Lung microvascular endothelial cell (primary cell): Measurements from ENCODE around the gene SLC35G4. TPM values are rescaled to one million over a fixed set of nuclear protein-coding genes. Genes with fewer than 3 reads are reported as not detected.
"Not testable (repeated sequence)": the region's sequence is repeated elsewhere in the genome, so short reads cannot be mapped to it uniquely, and the experiment has no call there.

Source experiments
- DNase-seq, 2 donors: peaks; one replicate each; pipeline versions ENCODE4 v3.0.0 to v3.0.0-alpha.2; 2010; ENCODE audit warnings: low read depth in 2 of 2
- total RNA-seq: library from RNA; depleted of rRNA; stranded (reverse); fragments of >200 nt; gene quantifications from 2 replicates; pipeline ENCODE4 v1.2.1, GENCODE V29; 2014

Gene SLC35G4
- not detected in 2 replicates for total RNA-seq

DNA sequence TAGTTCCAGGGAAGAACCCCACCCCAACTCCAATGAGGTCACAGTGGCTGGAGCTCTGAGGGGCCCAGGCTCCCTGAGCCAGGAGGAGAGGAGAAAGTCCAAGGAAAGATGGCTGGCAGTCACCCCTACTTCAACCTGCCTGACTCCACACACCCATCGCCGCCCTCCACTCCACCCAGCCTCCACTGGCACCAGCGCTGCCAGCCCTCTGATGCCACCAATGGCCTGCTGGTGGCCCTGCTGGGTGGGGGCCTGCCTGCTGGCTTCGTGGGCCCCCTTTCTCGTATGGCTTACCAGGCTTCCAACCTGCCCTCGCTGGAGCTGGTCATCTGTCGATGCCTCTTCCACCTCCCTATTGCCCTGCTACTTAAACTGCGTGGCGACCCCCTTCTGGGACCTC lies at the start of gene SLC35G4:
TSS of gene SLC35G4 (plus strand) at position 109 of the 400 bp plus-strand sequence. CDS start at position 109, 0 bp downstream.
- not testable (repeated sequence) for DNase-seq

GRCh38 chr18:11561293-11561692 lies 48.1 kb upstream of the SLC35G4 start:
- no peak for DNase-seq

- no peak for DNase-seq
Measured at GRCh38 chr18:11565716-11566115, 43.7 kb upstream of the SLC35G4 start.

DNA sequence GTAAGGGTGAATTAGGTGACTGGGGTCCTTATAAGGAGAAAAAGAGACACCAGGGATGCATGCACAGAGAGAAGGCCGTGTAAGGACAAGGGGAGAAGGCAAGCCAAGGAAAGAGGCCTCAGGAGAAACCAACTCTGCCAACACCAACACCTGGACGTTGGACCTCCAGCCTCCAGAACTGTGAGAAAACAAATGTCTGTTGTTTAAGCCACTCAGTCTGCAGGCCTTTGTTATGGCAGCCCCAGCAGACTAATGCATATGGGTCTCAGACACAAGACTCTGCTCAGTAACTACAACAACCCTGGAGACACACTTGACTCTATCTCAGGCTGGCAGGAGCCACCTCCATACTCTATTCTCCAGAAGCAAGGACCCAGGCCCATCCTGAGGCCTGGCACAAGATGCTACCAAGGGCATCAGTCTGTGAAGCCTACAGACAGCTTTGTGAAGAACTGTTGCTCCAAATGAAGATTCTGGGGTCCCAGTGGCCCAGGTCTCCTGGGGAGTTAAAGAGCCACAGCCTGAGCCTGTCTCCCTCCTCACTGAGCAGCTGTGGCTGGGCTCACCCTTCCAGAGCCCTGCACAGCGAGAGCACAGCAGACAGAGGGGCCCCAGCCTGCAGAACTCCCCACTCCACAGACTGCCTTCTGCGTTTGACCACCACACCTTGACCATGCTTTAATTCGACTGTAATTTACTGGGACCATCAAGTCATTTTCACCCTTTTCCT lies 43.0 kb upstream of the SLC35G4 start:
- no peak for DNase-seq

DNA sequence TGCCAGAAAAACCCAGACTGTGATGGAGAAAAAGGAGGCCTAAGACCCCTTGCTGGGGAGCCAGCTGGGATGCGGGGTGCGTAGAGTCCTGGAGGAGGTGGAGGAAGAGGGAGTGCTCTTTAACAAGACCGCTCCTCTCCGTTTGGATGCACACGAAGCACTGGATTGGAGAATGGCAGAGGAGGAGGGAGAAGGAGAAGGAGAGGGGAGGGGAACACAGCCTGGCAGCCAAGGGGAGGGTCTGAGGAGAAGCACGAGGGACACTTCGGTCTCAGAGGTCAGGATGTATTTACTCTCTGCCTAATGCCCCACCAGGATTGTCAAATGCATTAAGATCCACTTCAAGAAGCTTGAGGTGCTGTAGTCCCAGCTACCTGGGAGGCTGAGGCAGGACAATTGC lies 42.0 kb upstream of the SLC35G4 start:
- DNase-seq, result no peak

DNA sequence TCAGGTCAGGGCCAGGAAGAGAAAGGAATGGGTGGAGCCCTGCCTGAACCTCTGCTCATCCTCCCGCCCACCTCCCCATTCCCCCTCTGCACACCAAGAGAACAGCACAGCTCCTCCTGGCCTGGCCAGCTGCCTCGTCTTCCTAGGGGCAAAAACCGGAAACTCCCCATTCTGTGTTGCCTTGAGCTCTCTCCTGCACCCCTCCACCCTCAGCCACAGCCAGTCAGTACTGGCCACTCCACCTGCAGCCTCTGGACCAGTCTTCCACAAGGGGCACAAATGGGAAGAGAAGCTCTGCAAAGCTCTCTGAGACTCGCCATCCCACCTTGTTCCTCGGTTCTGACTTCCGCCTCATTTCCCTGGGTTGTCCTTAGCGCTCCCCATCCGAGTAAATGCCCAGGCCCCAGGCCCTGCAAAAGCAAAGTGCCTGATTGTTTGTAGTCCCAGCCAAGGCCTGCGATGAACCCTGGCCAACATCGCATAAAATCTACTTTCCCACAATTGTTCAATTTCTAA lies 39.3 kb upstream of the SLC35G4 start:
- DNase-seq, result no peak

GRCh38 chr18:11570769-11571412 lies 38.5 kb upstream of the SLC35G4 start:
- peak in 1 of 2 donors; percentile 9 for DNase-seq

DNA sequence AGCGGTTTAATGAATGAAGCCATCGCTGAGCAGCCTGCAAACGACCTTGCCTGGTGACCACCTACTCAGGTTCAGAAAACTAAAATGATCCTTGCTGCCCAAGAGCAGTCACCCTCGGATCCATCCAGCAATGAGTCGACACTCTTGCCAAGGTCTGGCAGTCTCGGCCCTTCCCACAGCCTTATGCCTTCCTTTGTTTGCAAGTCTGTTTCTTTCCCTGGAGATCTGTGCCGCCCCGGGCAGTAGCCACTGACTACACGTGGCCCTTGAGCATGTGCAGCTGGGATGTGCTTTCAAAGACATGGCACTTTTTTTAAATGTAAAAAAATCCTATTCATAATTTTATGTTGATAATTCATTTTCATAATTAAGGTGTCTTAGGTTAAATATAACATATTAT lies 37.2 kb upstream of the SLC35G4 start:
- no peak for DNase-seq

- DNase-seq, result no peak
Measured at GRCh38 chr18:11574545-11574944, 34.9 kb upstream of the SLC35G4 start.

- DNase-seq, result no peak
Measured at GRCh38 chr18:11577271-11578112, 31.9 kb upstream of the SLC35G4 start.

DNA sequence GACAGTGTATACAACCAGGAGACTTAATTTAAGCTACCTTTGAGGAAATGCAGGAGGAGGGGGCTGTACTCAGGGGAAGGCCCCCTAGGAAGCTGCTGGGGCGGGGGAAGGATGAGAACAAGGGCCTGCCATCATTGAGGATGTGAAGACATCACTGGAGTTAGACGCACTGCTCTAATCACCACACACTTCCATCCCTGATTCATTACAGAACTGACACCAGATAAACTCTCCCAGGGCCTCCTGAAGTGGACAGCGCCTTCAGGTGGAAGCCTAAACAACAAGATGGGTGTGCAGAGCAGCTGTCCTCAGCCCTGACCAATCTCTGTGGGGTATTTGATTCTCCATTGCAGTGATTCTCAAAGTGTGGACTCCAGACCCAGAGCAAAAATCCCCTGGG lies 30.6 kb upstream of the SLC35G4 start:
- no peak for DNase-seq

GRCh38 chr18:11579916-11580315 lies 29.5 kb upstream of the SLC35G4 start:
- DNase-seq, result no peak

DNA sequence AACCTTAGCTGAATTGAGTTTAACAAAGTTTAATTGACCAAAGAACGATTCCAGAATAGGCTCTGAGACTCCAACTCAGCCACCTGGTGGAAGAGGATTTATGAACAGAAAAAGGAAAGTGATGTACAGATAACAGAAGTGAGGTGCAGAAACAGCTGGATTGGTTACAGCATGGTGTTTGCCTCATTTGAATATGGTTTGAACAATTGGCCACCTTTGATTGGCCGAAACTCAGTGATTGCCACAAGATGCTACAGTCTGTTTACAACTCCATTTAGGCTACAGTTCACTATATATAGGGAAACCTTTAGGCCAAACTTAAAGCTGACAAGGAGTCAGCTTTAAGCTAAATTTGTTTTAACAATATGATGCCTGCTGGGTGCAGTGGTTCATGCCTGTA lies 28.1 kb upstream of the SLC35G4 start:
- DNase-seq, result no peak

DNA sequence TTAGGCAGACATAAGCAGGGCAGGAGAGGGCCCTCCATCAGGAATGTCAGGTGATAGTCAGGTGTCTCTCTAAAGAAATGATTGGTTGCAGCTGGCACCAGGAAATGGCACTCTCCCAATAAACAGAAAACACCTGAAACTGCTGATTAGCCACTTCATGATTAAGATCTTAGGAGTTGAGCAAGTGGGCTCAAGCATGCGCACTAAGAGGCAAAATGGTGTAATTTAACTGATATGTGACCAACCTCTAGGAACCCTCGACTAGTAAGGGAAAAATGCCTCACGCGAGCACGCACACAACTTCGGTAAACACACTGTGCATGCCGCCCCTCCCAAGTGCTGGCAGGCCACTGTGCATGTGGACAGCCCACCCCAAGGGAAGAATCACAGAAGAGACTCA lies 23.8 kb upstream of the SLC35G4 start:
- DNase-seq, result no peak

DNA sequence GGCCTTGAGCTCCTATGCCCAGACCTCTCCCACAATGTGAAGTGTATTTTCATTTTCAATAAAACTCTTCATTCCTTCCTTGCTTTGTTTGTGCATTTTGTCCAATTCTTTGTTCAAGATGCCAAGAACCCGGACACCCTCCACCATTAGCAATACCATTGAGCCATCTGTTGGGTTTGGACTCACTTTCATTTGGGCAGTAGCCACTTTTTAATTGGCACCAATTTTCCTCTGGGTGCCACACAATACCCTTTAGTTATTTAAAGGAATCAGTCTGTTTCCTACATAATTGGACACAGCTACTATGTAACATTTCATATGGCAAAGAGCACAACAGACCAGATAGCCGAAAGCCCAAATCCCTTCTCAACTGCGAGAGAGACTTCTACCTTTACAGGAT lies 22.5 kb upstream of the SLC35G4 start:
- no peak for DNase-seq

DNA sequence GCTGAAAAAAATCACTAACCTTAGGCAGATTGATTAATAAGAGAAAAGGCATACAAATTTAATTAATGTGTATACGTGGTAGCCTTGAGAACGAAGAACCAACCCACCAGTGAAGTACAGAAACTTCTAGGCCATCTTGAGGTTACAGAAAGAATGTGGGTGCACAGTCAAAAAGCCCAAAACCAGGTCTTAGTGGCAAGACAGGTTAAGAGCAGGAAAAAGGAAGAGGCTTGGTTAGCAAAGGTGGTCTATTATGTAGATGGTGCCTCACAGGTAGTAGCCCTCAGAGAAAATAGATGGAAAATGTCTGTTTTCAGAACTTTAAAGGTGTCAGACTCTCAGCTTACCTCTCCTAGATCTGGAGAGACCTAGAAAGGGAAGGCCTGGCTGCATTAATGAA lies 22.0 kb upstream of the SLC35G4 start:
- no peak for DNase-seq

- no peak for DNase-seq
Measured at GRCh38 chr18:11587846-11588245, 21.6 kb upstream of the SLC35G4 start.

- DNase-seq, result no peak
Measured at GRCh38 chr18:11591957-11592356, 17.4 kb upstream of the SLC35G4 start.

DNA sequence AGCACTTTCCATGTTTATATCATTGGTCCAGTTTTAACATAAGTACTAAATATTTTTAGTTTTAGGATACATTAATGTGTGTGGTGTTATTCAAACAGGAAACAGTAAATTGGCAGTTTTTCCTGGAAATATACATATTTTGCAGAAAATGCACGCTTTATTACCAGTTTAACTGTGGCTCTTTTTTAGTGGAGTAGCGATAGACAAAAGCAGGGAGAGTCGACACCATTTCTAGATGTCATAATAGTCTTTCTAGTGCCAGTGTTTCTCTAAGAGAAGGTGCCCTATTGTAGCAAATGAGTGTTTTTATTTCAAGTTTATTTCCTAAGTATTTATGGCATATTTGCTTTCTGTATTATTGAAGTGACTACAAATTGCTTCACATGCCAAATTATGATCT lies 9.1 kb upstream of the SLC35G4 start:
- no peak for DNase-seq

GRCh38 chr18:11607906-11608305 lies 1.5 kb upstream of the SLC35G4 start:
- no peak for DNase-seq

- not testable (repeated sequence) for DNase-seq
Measured at GRCh38 chr18:11608618-11609017, 778 bp upstream of the SLC35G4 start.

DNA sequence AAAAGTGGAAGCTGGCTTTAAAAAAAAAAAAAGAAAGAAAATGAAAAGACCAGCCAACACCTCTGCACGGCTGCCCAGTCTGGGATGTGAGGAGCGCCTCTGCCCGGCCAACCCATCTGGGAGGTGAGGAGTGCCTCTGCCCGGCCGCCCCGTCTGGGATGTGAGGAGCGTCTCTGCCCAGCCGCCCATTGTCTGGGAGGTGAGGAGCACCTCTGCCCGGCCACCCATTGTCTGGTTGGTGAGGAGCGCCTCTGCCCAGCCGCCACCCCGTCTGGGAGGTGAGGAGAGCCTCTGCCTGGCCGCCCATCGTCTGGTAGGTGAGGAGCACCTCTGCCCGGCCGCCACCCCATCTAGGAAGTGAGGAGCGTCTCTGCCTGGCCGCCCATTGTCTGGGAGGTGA lies 3.7 kb downstream of the SLC35G4 start:
- not testable (repeated sequence) for DNase-seq
